ENCODE results near the gene PEX11G. TPM values are rescaled to one million over a fixed set of nuclear protein-coding genes. Genes with fewer than 3 reads are reported as not detected.
A peak's percentile ranks its signal among the peaks of the same experiment; 100 is the strongest.

The PEX11G gene
- total RNA-seq, 2 donors from 2014 or later, result 2.7 to 4.1 TPM

- DNase-seq (ENCODE audit: low spot score), result no peak
- intact Hi-C loops (cut with DNase I), result loop anchor here in 1 of 2 donors (10.0 kb wide), 1 partner anchor 691 kb away; no protein-coding TSS in a partner anchor
Measured at GRCh38 chr19:7476241-7476640, 12.6 kb downstream of the PEX11G start.

GRCh38 chr19:7475665-7476064 lies 13.2 kb downstream of the PEX11G start:
- intact Hi-C loops (cut with DNase I), result loop anchor here in 1 of 2 donors (10.0 kb wide), 1 partner anchor 691 kb away; no protein-coding TSS in a partner anchor
- no peak for DNase-seq (ENCODE audit: low spot score)

- no peak for DNase-seq (ENCODE audit: low spot score)
- intact Hi-C loops (cut with DNase I), result loop anchor here in 1 of 2 donors (10.0 kb wide), 1 partner anchor 687 kb away; no protein-coding TSS in a partner anchor
Measured at GRCh38 chr19:7471696-7472615, 16.9 kb downstream of the PEX11G start.

- DNase-seq (ENCODE audit: low spot score), result no peak
- intact Hi-C loops (cut with DNase I), result loop anchor here in 1 of 2 donors (10.0 kb wide), 1 partner anchor 686 kb away; no protein-coding TSS in a partner anchor
Measured at GRCh38 chr19:7470540-7471305, 18.1 kb downstream of the PEX11G start.

- intact Hi-C loops (cut with DNase I), result loop anchor here in 1 of 2 donors (10.0 kb wide), 1 partner anchor 685 kb away; no protein-coding TSS in a partner anchor
- no peak for DNase-seq (ENCODE audit: low spot score)
Measured at GRCh38 chr19:7469669-7470285, 19.1 kb downstream of the PEX11G start.

- DNase-seq (ENCODE audit: low spot score), result no peak
Measured at GRCh38 chr19:7468840-7469239, 20.0 kb downstream of the PEX11G start.

GRCh38 chr19:7467009-7467989 lies 21.5 kb downstream of the PEX11G start:
- intact Hi-C loops (cut with DNase I), result no loop called here
- DNase-seq (ENCODE audit: low spot score), result no peak

More at GRCh38 chr19:7468840-7469239, 20.0 kb downstream of the PEX11G start:
- intact Hi-C loops (cut with DNase I), result no loop called here

GRCh38 chr19:7463575-7463974 lies 25.3 kb downstream of the PEX11G start:
- no peak for DNase-seq (ENCODE audit: low spot score)
- intact Hi-C loops (cut with DNase I), result no loop called here

- intact Hi-C loops (cut with DNase I), result no loop called here
Measured at GRCh38 chr19:7461841-7462629, 26.8 kb downstream of the PEX11G start.

GRCh38 chr19:7460562-7460966 lies 28.3 kb downstream of the PEX11G start:
- DNase-seq (ENCODE audit: low spot score), result no peak

More at GRCh38 chr19:7461841-7462629, 26.8 kb downstream of the PEX11G start:
- DNase-seq (ENCODE audit: low spot score), result no peak

GRCh38 chr19:7459773-7460172 lies 29.1 kb downstream of the PEX11G start:
- no peak for DNase-seq (ENCODE audit: low spot score)
- intact Hi-C loops (cut with DNase I), result no loop called here

More at GRCh38 chr19:7460562-7460966, 28.3 kb downstream of the PEX11G start:
- intact Hi-C loops (cut with DNase I), result no loop called here

GRCh38 chr19:7458675-7459074 lies 30.2 kb downstream of the PEX11G start:
- DNase-seq (ENCODE audit: low spot score), result no peak
- intact Hi-C loops (cut with DNase I), result no loop called here

- DNase-seq (ENCODE audit: low spot score), result no peak
- intact Hi-C loops (cut with DNase I), result no loop called here
Measured at GRCh38 chr19:7456964-7457541, 31.8 kb downstream of the PEX11G start.

GRCh38 chr19:7455600-7456296 lies 33.1 kb downstream of the PEX11G start:
- intact Hi-C loops (cut with DNase I), result no loop called here
- peak; percentile 62 for DNase-seq (ENCODE audit: low spot score)

- DNase-seq (ENCODE audit: low spot score), result no peak
- intact Hi-C loops (cut with DNase I), result no loop called here
Measured at GRCh38 chr19:7454998-7455397, 33.8 kb downstream of the PEX11G start.

All from posterior vena cava (tissue), 2 donors.